SK-N-MC (cell line): ENCODE data around the gene TAF11L12.
"Not testable (repeated sequence)": the region's sequence is repeated elsewhere in the genome, so short reads cannot be mapped to it uniquely, and the experiment has no call there.

Experiments used
- EZH2 ChIP-seq: fragments of 200-600 bp; sonication (generic); IDR thresholded peaks from one replicate; pipeline ENCODE4 v1.6.1; 2017; ENCODE audit warnings: antibody characterized with exemption
- POLR2AphosphoS5 ChIP-seq: IDR thresholded peaks from 2 replicates; pipeline ENCODE4 v1.6.1; 2012; ENCODE audit warnings: mild to moderate bottlenecking, low read depth, low read length, borderline replicate concordance

DNA sequence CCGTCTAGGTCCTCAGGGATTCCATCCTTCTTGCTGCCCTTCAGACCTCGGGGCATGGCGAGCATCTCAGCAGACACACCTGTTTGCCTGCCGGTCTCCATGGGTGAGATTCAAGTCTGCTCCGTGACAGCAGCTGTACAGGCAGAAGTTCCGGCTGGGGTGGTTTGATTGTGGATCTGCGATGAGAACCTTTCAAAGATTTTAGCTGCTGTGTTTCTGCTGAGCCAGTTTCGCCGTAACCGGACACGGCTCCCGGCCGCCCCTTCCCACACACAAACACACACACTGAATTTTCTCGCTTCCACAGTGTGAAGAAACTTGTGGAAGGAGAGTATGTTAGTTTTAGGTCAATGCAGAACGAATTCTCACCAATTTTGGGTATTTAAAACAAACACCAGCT, 12.5 kb upstream of the TAF11L12 start, which contains the start of gene TAF11L10:
- not testable (repeated sequence) for TF ChIP-seq POLR2AphosphoS5, EZH2
